Measurements from ENCODE around the gene EMC7. TPM values are rescaled to one million over a fixed set of nuclear protein-coding genes. Genes with fewer than 3 reads are reported as not detected.

EMC7 gene
- total RNA-seq, 1 experiment from 2014 or later, result 38.7 TPM

DNA sequence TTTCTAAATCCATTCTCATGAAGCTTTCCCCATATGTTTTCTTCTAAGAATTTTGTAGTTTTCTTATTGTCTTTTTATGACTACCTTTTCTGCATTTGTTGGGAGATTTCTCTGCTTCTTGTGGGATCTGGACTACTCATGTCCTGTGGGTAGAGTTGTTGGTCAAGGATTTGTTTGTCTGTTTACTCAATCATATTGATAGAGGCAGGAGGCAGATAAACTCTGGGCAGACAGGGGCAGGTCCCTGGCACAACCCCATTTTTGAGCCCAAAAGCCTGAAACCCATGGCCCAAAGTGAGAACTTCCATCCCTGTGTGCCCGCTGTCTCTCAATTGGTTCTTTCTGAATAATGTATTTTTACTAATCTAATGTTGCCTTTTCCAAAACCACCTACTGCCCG is 12.6 kb upstream of the EMC7 start (continued):
- TF ChIP-seq SRF (IDR thresholded peaks at IDR 0.05; ENCODE audit: low read depth) (no peak), EZH2 (IDR thresholded peaks at IDR 0.05) (no peak), EZH2phosphoT487 (IDR thresholded peaks at IDR 0.05; ENCODE audit: borderline replicate concordance) (no peak), TCF7L2 (IDR thresholded peaks at IDR 0.05; ENCODE audit: borderline replicate concordance, extremely low read depth, insufficient read depth, insufficient read length) (no peak)
- TF ChIP-seq, protein P1, sequence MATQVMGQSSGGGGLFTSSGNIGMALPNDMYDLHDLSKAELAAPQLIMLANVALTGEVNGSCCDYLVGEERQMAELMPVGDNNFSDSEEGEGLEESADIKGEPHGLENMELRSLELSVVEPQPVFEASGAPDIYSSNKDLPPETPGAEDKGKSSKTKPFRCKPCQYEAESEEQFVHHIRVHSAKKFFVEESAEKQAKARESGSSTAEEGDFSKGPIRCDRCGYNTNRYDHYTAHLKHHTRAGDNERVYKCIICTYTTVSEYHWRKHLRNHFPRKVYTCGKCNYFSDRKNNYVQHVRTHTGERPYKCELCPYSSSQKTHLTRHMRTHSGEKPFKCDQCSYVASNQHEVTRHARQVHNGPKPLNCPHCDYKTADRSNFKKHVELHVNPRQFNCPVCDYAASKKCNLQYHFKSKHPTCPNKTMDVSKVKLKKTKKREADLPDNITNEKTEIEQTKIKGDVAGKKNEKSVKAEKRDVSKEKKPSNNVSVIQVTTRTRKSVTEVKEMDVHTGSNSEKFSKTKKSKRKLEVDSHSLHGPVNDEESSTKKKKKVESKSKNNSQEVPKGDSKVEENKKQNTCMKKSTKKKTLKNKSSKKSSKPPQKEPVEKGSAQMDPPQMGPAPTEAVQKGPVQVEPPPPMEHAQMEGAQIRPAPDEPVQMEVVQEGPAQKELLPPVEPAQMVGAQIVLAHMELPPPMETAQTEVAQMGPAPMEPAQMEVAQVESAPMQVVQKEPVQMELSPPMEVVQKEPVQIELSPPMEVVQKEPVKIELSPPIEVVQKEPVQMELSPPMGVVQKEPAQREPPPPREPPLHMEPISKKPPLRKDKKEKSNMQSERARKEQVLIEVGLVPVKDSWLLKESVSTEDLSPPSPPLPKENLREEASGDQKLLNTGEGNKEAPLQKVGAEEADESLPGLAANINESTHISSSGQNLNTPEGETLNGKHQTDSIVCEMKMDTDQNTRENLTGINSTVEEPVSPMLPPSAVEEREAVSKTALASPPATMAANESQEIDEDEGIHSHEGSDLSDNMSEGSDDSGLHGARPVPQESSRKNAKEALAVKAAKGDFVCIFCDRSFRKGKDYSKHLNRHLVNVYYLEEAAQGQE (IDR thresholded peaks at IDR 0.05; ENCODE audit: low read depth), result no peak

DNA sequence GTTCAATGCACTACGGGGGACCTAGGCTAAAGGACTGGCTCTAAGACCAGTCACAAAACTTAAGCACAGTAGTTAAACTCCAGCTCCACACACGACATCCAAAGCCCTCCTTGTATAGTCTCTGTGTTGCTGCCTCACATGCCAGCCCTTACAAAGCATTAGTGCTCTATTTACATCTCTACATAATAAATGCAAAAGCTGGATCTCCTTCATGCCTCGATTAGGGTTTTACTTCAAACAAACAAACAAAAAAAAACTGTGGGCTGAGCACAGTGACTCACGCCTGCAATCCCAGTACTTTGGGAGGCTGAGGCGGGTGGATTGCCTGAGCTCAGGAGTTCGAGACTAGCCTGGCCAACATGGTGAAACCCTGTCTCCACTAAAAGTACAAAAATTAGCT is 9.8 kb upstream of the EMC7 start:
- no peaks in the 10 kb centered on the region for H3K9me3 ChIP-seq (ENCODE audit: control insufficient read depth in 1 of 2, insufficient read depth in 1 of 2, low read depth in 1 of 2, low read length in 2 of 2)
- intact Hi-C loops (cut with micrococcal nuclease), result no loop called here
- DNase-seq (ENCODE audit: low read depth, low spot score), result no peak
- H3K9me2 ChIP-seq (ENCODE audit: insufficient read depth), result no peaks in the 10 kb centered on the region
- BruUV-seq (replicated peaks), result no TSS peak
- ATAC-seq, result no peak
- RAD21 ChIA-PET (ENCODE audit: low non-redundant PET in 1 of 2, low total read pairs in 2 of 2, uncharacterized antibody in 2 of 2, unreplicated experiment in 2 of 2), result no interaction called here
- H3K4me3 ChIP-seq (replicated peaks in 1 of 2; ENCODE audit: low read depth in 1 of 2, low read length in 2 of 2), result no peak overlapping the region
- H3K79me2 ChIP-seq (ENCODE audit: insufficient read depth, low read length), result no peaks in the 10 kb centered on the region
- no peak overlapping the region for H3K9ac ChIP-seq (ENCODE audit: low read length)
- H2AFZ ChIP-seq (ENCODE audit: low read depth, low read length, poor library complexity, severe bottlenecking), result no peak overlapping the region
- CTCF ChIA-PET, result interaction anchor here (2.1 kb wide), 1 partner anchor 98 kb away, joined by 42 read pairs; the partner anchor contains the start of gene KATNBL1
- no peak overlapping the region for H3K27ac ChIP-seq (ENCODE audit: low read depth, low read length)
- H3K4me2 ChIP-seq (ENCODE audit: low read length), result no peak overlapping the region
- no peaks in the 10 kb centered on the region for H4K20me1 ChIP-seq (ENCODE audit: insufficient read depth)
- no peaks in the 10 kb centered on the region for H3K27me3 ChIP-seq (ENCODE audit: insufficient read depth, low read length)
- POLR2A ChIA-PET, result no interaction called here
- H3K36me3 ChIP-seq (ENCODE audit: control insufficient read depth in 1 of 2, insufficient read depth in 2 of 2, low read length in 2 of 2), result no peaks in the 10 kb centered on the region
- H3K4me1 ChIP-seq (ENCODE audit: control insufficient read depth in 1 of 2, insufficient read depth in 2 of 2, low read length in 2 of 2), result peaks cover 0 to 3% of the 10 kb centered on the region in 2 experiments; a peak in 1 of 4 replicates
- TF ChIP-seq FOSL1 (IDR thresholded peaks at IDR 0.05; ENCODE audit: low read depth), result no peak
- no peak for TF ChIP-seq POLR2A (IDR thresholded peaks at IDR 0.05; ENCODE audit: borderline replicate concordance, extremely low read depth, insufficient read depth, insufficient read length)
- TF ChIP-seq, protein P1 (IDR thresholded peaks at IDR 0.05; ENCODE audit: low read depth), result no peak
- TF ChIP-seq, protein P2, sequence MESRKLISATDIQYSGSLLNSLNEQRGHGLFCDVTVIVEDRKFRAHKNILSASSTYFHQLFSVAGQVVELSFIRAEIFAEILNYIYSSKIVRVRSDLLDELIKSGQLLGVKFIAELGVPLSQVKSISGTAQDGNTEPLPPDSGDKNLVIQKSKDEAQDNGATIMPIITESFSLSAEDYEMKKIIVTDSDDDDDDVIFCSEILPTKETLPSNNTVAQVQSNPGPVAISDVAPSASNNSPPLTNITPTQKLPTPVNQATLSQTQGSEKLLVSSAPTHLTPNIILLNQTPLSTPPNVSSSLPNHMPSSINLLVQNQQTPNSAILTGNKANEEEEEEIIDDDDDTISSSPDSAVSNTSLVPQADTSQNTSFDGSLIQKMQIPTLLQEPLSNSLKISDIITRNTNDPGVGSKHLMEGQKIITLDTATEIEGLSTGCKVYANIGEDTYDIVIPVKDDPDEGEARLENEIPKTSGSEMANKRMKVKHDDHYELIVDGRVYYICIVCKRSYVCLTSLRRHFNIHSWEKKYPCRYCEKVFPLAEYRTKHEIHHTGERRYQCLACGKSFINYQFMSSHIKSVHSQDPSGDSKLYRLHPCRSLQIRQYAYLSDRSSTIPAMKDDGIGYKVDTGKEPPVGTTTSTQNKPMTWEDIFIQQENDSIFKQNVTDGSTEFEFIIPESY (IDR thresholded peaks at IDR 0.05; ENCODE audit: extremely low read depth, insufficient replicate concordance, low read length), result no peak
- no peak for TF ChIP-seq TCF7L2 (IDR thresholded peaks at IDR 0.05; ENCODE audit: borderline replicate concordance, extremely low read depth, insufficient read depth, insufficient read length)
- no peak for TF ChIP-seq JUND (IDR thresholded peaks at IDR 0.05)
- no peak for TF ChIP-seq ZNF274 (IDR thresholded peaks at IDR 0.05; ENCODE audit: low read depth, low read length)
- TF ChIP-seq, protein P3, sequence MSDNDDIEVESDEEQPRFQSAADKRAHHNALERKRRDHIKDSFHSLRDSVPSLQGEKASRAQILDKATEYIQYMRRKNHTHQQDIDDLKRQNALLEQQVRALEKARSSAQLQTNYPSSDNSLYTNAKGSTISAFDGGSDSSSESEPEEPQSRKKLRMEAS (IDR thresholded peaks at IDR 0.05), result no peak
- no peak for TF ChIP-seq EGR1 (IDR thresholded peaks at IDR 0.05; ENCODE audit: low read depth)
- TF ChIP-seq ZFX (IDR thresholded peaks at IDR 0.05), result no peak
- TF ChIP-seq POLR2AphosphoS5 (IDR thresholded peaks at IDR 0.05; ENCODE audit: low read depth, low read length), result no peak
- TF ChIP-seq CEBPB (IDR thresholded peaks at IDR 0.05; ENCODE audit: low read depth), result no peak
- no peak for TF ChIP-seq EZH2phosphoT487 (IDR thresholded peaks at IDR 0.05; ENCODE audit: borderline replicate concordance)
- no peak for TF ChIP-seq SIN3A (IDR thresholded peaks at IDR 0.05; ENCODE audit: low read depth)
- TF ChIP-seq ELF1 (IDR thresholded peaks at IDR 0.05; ENCODE audit: borderline replicate concordance, low read depth), result no peak
- TF ChIP-seq SRF (IDR thresholded peaks at IDR 0.05; ENCODE audit: low read depth), result no peak
